SK-N-SH treated with all-trans-retinoic acid at 6 μM for 48 hours (cell line): ENCODE data around the gene TTPAL.

Experiments
- ATAC-seq: fragments of 200-7000 bp; cut with Tn5 transposase; 3 replicates; pipeline ENCODE4 v1.9.1; 2020; ENCODE audit warnings: mild to moderate bottlenecking, moderate library complexity
- ARNTL ChIP-seq: fragments of 450-650 bp; formaldehyde crosslinking; IDR thresholded peaks from 2 replicates; pipeline ENCODE4 v1.5.0; 2020; ENCODE audit warnings: low read depth, mild to moderate bottlenecking, moderate library complexity, borderline replicate concordance
- BACH2 ChIP-seq: fragments of 250-450 bp; sonication (Bioruptor Pico); IDR thresholded peaks from 2 replicates; pipeline ENCODE4 v1.9.0; 2021; ENCODE audit warnings: mild to moderate bottlenecking, borderline replicate concordance
- CSDC2 ChIP-seq: fragments of 250-450 bp; sonication (Bioruptor Pico); IDR thresholded peaks from 2 replicates; pipeline ENCODE4 v1.5.0; 2020; ENCODE audit warnings: mild to moderate bottlenecking, moderate library complexity
- ESRRG ChIP-seq: fragments of 250-450 bp; sonication (Bioruptor Pico); IDR thresholded peaks from 2 replicates; pipeline ENCODE4 v1.6.1; 2021; ENCODE audit warnings: mild to moderate bottlenecking
- GLIS3 ChIP-seq: fragments of 250-450 bp; sonication (Bioruptor Pico); IDR thresholded peaks from 2 replicates; pipeline ENCODE4 v1.5.0; 2020; ENCODE audit warnings: mild to moderate bottlenecking, moderate library complexity
- ISL1 ChIP-seq: fragments of 250-450 bp; sonication (Bioruptor Pico); IDR thresholded peaks from 2 replicates; pipeline ENCODE4 v2.1.2; 2022; ENCODE audit warnings: mild to moderate bottlenecking, moderate library complexity
- PPARA ChIP-seq: fragments of 250-450 bp; sonication (Bioruptor Pico); IDR thresholded peaks from 2 replicates; pipeline ENCODE4 v1.5.0; 2020; ENCODE audit warnings: mild to moderate bottlenecking, borderline replicate concordance
- SNAI2 ChIP-seq: fragments of 250-450 bp; sonication (Bioruptor Pico); IDR thresholded peaks from 2 replicates; pipeline ENCODE4 v1.5.0; 2020; ENCODE audit warnings: mild to moderate bottlenecking, moderate library complexity
- TCF4 ChIP-seq: fragments of 250-450 bp; sonication (Bioruptor Pico); IDR thresholded peaks from 2 replicates; pipeline ENCODE4 v1.8.0; 2021; ENCODE audit warnings: mild to moderate bottlenecking, moderate library complexity, borderline replicate concordance
- TOX ChIP-seq: fragments of 250-450 bp; sonication (Bioruptor Pico); IDR thresholded peaks from 2 replicates; pipeline ENCODE4 v1.8.0; 2021; ENCODE audit warnings: mild to moderate bottlenecking, moderate library complexity, borderline replicate concordance
- ZFP3 ChIP-seq: fragments of 250-450 bp; sonication (Bioruptor Pico); IDR thresholded peaks from 2 replicates; pipeline ENCODE4 v1.5.0; 2020; ENCODE audit warnings: mild to moderate bottlenecking, moderate library complexity
- ZFP30 ChIP-seq: fragments of 450-650 bp; formaldehyde crosslinking; IDR thresholded peaks from 2 replicates; pipeline ENCODE4 v1.5.0; 2022; ENCODE audit warnings: mild to moderate bottlenecking, moderate library complexity
- ZNF565 ChIP-seq: fragments of 450-650 bp; formaldehyde crosslinking; conservative IDR thresholded peaks from 2 replicates; pipeline ENCODE4 v1.5.0; 2020; ENCODE audit warnings: low read depth, mild to moderate bottlenecking, moderate library complexity
- ZNF70 ChIP-seq: fragments of 450-650 bp; formaldehyde crosslinking; IDR thresholded peaks from 2 replicates; pipeline ENCODE4 v1.5.0; 2020; ENCODE audit warnings: mild to moderate bottlenecking, moderate library complexity
- ZNF8 ChIP-seq: fragments of 450-650 bp; formaldehyde crosslinking; IDR thresholded peaks from 2 replicates; pipeline ENCODE4 v1.5.0; 2020; ENCODE audit warnings: mild to moderate bottlenecking, moderate library complexity
- TF ChIP-seq, protein P1 (sequence below): fragments of 250-450 bp; sonication (Bioruptor Pico); IDR thresholded peaks from 2 replicates; pipeline ENCODE4 v1.5.1; 2021; ENCODE audit warnings: mild to moderate bottlenecking, moderate library complexity
- TF ChIP-seq, protein P2 (sequence below): fragments of 250-450 bp; sonication (Bioruptor Pico); IDR thresholded peaks from 2 replicates; pipeline ENCODE4 v1.8.0; 2021; ENCODE audit warnings: low read depth, mild to moderate bottlenecking, moderate library complexity, borderline replicate concordance
- TF ChIP-seq, protein P3 (sequence below): fragments of 250-450 bp; sonication (Bioruptor Pico); IDR thresholded peaks from 2 replicates; pipeline ENCODE4 v1.8.0; 2020; ENCODE audit warnings: mild to moderate bottlenecking, moderate library complexity, borderline replicate concordance
- TF ChIP-seq, protein P4 (sequence below): fragments of 250-450 bp; sonication (Bioruptor Pico); IDR thresholded peaks from 2 replicates; pipeline ENCODE4 v1.5.0; 2020; ENCODE audit warnings: mild to moderate bottlenecking, moderate library complexity
- TF ChIP-seq, protein P5 (sequence below): fragments of 250-450 bp; sonication (Bioruptor Pico); IDR thresholded peaks from 2 replicates; pipeline ENCODE4 v1.5.1; 2020; ENCODE audit warnings: low read depth, mild to moderate bottlenecking, moderate library complexity

TTPAL gene

DNA sequence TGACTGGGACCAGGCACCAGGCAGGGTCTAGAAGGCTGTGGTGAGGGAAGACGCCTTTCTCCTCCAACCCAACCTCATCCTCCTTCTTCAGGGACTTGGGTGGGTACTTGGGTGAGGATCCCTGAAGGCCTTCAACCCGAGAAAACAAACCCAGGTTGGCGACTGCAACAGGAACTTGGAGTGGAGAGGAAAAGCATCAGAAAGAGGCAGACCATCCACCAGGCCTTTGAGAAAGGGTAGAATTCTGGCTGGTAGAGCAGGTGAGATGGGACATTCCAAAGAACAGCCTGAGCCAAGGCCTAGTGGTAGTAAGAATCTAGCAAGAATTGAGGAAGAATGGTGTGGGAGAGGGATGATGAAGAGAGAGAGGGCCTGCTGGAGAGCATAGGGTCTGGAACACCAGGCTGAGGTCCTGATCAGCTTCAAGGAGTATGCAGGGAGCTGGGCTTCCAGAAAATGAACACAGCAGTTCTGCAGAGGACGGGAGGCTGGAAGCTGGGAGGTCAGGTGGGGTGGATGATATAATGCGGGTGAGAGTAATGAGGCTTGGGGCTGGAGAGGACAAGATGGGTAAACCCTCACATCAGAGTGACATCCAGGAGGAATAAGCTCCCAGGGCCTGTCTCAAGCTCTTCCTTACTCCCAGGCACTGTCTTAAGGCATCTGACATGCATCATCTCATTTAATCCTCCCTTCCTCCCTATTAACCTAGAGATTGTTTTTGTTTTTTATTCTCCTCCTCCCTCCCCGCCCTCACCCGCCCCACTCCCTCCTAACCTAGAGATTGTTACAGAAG lies 45.2 kb upstream of the TTPAL start:
- no peak for ATAC-seq
- TF ChIP-seq, protein P1, sequence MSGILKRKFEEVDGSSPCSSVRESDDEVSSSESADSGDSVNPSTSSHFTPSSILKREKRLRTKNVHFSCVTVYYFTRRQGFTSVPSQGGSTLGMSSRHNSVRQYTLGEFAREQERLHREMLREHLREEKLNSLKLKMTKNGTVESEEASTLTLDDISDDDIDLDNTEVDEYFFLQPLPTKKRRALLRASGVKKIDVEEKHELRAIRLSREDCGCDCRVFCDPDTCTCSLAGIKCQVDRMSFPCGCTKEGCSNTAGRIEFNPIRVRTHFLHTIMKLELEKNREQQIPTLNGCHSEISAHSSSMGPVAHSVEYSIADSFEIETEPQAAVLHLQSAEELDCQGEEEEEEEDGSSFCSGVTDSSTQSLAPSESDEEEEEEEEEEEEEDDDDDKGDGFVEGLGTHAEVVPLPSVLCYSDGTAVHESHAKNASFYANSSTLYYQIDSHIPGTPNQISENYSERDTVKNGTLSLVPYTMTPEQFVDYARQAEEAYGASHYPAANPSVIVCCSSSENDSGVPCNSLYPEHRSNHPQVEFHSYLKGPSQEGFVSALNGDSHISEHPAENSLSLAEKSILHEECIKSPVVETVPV (CRISPR knock-in tag): no peak
- TF ChIP-seq ISL1 (CRISPR knock-in tag) (no peak), ZNF8 (CRISPR knock-in tag) (no peak), ZFP30 (CRISPR knock-in tag) (no peak), BACH2 (no peak), GLIS3 (CRISPR knock-in tag) (no peak)

DNA sequence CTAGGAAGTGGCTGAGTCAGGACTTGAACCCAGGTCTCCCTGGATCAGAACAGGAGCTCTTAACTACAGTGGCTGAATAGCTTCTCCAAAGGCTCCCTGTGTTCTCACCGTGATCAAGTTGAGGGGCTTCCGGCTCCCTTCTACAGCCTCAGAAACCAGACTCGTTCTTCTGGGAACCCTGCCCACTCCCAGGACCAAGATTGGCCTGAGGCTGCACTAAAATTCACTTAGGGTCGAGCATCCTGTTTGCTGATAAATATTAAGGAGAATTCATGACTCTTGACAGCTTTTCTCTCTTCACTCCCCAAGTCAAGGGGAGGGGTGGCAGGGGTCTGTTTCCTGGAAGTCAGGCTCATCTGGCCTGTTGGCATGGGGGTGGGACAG lies 44.6 kb upstream of the TTPAL start:
- ATAC-seq: no peak
- TF ChIP-seq, protein P2, sequence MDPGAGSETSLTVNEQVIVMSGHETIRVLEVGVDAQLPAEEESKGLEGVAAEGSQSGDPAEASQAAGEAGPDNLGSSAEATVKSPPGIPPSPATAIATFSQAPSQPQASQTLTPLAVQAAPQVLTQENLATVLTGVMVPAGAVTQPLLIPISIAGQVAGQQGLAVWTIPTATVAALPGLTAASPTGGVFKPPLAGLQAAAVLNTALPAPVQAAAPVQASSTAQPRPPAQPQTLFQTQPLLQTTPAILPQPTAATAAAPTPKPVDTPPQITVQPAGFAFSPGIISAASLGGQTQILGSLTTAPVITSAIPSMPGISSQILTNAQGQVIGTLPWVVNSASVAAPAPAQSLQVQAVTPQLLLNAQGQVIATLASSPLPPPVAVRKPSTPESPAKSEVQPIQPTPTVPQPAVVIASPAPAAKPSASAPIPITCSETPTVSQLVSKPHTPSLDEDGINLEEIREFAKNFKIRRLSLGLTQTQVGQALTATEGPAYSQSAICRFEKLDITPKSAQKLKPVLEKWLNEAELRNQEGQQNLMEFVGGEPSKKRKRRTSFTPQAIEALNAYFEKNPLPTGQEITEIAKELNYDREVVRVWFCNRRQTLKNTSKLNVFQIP: no peak
- TF ChIP-seq, protein P1 (CRISPR knock-in tag): no peak
- TF ChIP-seq ZNF8 (CRISPR knock-in tag) (no peak), ARNTL (CRISPR knock-in tag) (no peak), CSDC2 (CRISPR knock-in tag) (no peak), ISL1 (CRISPR knock-in tag) (no peak), ZFP3 (CRISPR knock-in tag) (no peak), ESRRG (no peak), TCF4 (CRISPR knock-in tag) (no peak)
- TF ChIP-seq, protein P3, sequence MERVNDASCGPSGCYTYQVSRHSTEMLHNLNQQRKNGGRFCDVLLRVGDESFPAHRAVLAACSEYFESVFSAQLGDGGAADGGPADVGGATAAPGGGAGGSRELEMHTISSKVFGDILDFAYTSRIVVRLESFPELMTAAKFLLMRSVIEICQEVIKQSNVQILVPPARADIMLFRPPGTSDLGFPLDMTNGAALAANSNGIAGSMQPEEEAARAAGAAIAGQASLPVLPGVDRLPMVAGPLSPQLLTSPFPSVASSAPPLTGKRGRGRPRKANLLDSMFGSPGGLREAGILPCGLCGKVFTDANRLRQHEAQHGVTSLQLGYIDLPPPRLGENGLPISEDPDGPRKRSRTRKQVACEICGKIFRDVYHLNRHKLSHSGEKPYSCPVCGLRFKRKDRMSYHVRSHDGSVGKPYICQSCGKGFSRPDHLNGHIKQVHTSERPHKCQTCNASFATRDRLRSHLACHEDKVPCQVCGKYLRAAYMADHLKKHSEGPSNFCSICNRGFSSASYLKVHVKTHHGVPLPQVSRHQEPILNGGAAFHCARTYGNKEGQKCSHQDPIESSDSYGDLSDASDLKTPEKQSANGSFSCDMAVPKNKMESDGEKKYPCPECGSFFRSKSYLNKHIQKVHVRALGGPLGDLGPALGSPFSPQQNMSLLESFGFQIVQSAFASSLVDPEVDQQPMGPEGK (CRISPR knock-in tag): no peak
- TF ChIP-seq, protein P4, sequence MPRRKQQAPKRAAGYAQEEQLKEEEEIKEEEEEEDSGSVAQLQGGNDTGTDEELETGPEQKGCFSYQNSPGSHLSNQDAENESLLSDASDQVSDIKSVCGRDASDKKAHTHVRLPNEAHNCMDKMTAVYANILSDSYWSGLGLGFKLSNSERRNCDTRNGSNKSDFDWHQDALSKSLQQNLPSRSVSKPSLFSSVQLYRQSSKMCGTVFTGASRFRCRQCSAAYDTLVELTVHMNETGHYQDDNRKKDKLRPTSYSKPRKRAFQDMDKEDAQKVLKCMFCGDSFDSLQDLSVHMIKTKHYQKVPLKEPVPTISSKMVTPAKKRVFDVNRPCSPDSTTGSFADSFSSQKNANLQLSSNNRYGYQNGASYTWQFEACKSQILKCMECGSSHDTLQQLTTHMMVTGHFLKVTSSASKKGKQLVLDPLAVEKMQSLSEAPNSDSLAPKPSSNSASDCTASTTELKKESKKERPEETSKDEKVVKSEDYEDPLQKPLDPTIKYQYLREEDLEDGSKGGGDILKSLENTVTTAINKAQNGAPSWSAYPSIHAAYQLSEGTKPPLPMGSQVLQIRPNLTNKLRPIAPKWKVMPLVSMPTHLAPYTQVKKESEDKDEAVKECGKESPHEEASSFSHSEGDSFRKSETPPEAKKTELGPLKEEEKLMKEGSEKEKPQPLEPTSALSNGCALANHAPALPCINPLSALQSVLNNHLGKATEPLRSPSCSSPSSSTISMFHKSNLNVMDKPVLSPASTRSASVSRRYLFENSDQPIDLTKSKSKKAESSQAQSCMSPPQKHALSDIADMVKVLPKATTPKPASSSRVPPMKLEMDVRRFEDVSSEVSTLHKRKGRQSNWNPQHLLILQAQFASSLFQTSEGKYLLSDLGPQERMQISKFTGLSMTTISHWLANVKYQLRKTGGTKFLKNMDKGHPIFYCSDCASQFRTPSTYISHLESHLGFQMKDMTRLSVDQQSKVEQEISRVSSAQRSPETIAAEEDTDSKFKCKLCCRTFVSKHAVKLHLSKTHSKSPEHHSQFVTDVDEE (CRISPR knock-in tag): no peak

DNA sequence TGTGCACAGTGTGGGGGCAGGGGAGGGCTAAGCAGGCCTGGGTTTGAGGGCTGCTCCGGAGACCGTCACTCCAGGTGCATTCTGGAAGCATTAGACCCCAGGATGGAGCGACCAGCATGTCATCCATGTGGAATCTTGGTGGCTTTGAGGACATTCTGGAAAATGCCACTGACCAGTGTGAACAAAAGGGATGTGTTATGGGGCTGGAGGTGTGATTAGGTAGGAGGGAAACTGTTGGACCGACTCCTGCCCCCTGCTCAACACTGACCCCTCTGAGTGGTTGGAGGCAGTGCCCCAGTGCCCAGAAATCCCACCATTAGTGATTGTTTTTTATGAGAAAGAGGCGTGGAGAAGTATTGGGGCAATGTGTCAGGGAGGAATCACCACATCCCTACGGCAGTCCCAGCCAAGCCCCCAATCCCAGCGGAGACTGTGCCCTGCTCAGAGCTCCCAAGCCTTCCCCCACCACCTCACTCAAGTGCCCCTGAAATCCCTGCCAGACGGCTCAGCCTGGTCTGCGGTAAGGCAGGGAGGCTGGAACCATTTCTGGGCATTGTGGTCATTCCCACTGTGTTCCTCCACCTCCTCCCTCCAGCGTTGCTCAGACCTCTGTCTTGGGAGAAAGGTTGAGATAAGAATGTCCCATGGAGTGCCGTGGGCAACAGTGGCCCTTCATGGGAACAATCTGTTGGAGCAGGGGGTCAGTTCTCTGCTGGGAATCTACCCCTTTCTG lies 44.0 kb upstream of the TTPAL start:
- TF ChIP-seq ZNF8 (CRISPR knock-in tag) (no peak), ZNF70 (CRISPR knock-in tag) (no peak), ZFP3 (CRISPR knock-in tag) (no peak), TOX (CRISPR knock-in tag) (no peak), ZNF565 (no peak), ARNTL (CRISPR knock-in tag) (no peak), SNAI2 (no peak), PPARA (no peak)
- TF ChIP-seq, protein P2: no peak
- TF ChIP-seq, protein P5, sequence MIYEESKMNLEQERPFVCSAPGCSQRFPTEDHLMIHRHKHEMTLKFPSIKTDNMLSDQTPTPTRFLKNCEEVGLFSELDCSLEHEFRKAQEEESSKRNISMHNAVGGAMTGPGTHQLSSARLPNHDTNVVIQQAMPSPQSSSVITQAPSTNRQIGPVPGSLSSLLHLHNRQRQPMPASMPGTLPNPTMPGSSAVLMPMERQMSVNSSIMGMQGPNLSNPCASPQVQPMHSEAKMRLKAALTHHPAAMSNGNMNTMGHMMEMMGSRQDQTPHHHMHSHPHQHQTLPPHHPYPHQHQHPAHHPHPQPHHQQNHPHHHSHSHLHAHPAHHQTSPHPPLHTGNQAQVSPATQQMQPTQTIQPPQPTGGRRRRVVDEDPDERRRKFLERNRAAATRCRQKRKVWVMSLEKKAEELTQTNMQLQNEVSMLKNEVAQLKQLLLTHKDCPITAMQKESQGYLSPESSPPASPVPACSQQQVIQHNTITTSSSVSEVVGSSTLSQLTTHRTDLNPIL (CRISPR knock-in tag): no peak
- TF ChIP-seq, protein P4 (CRISPR knock-in tag): no peak
- ATAC-seq: no peak
